K562 (cell line): ENCODE measurements around the gene STRN3. TPM values are rescaled to one million over a fixed set of nuclear protein-coding genes. Genes with fewer than 3 reads are reported as not detected.

Experiments used
- ATAC-seq: fragments of 200-7000 bp; cut with Tn5 transposase; 3 replicates; pipeline ENCODE4 v1.9.1; 2020; ENCODE audit warnings: moderate library complexity
- BruUV-seq: library from RNA; stranded (reverse); fragments of 400-500 nt; replicated peaks from 2 replicates; lab custom pipeline; 2021; lab: Mats Ljungman, UMichigan
- CTCF ChIA-PET: fragments of 300-600 bp; formaldehyde crosslinking; extraction: SDS; loops from one replicate; lab custom pipeline; 2021; ENCODE audit warnings: low intra/inter-chr PET ratio; lab: Yijun Ruan, JAX
- POLR2A ChIA-PET: fragments of 300-600, 350-650 bp; sonication (Branson Sonifier 250); formaldehyde crosslinking; extraction: SDS; loops from one replicate; lab custom pipeline; 2021; ENCODE audit warnings: antibody characterized with exemption, inconsistent platforms; lab: Yijun Ruan, JAX
- DNase-seq, 4 experiments: peaks; one replicate each; pipeline versions ENCODE4 v3.0.0 to v3.0.0-alpha.2; 2011 to 2018; ENCODE audit warnings: low spot score in 3 of 4, mixed read lengths in 3 of 4; ENCODE audit errors: extremely low read depth in 1 of 4
- FAIRE-seq: peaks from 2 replicates; lab custom pipeline; 2011; peaks lifted over from hg19 to GRCh38; lab: Jason Lieb, UNC
- H2AFZ ChIP-seq: 2 replicates; pipeline ENCODE4 v1.6.0; 2011; ENCODE audit warnings: low read depth, low read length, control low read depth, inconsistent platforms
- H3K27ac ChIP-seq: fragments of 200-600 bp; 3 replicates; pipeline ENCODE4 v1.8.0; 2011; ENCODE audit warnings: low read depth, mild to moderate bottlenecking, control low read depth, inconsistent platforms, low read length, moderate library complexity, mixed read lengths; ENCODE audit errors: extremely low read depth
- H3K27me3 ChIP-seq, 2 experiments: fragments of 300-600 bp in 1 of 2; 2 replicates in 1 of 2; 3 replicates in 1 of 2; pipeline versions ENCODE4 v1.6.0 to v1.8.0; 2011; ENCODE audit warnings: inconsistent platforms in 2 of 2, low read length in 2 of 2, mild to moderate bottlenecking in 1 of 2, mixed read lengths in 1 of 2, moderate library complexity in 1 of 2; ENCODE audit not compliant: control insufficient read depth in 2 of 2, insufficient read depth in 2 of 2
- H3K36me3 ChIP-seq: fragments of 300-600 bp; 3 replicates; pipeline ENCODE4 v1.8.0; 2011; ENCODE audit warnings: mild to moderate bottlenecking, low read length, inconsistent platforms; ENCODE audit not compliant: control insufficient read depth, insufficient read depth
- H3K4me1 ChIP-seq, 2 experiments: fragments of 200-600 bp in 1 of 2; replicated peaks in 1 of 2; 2 replicates in 1 of 2; 3 replicates in 1 of 2; pipeline versions ENCODE4 v1.5.1 to v1.8.0; 2011; ENCODE audit warnings: inconsistent platforms in 2 of 2, low read length in 2 of 2, mild to moderate bottlenecking in 1 of 2, mixed read lengths in 1 of 2, moderate library complexity in 1 of 2; ENCODE audit not compliant: control insufficient read depth in 2 of 2, insufficient read depth in 2 of 2
- H3K4me2 ChIP-seq: 2 replicates; pipeline ENCODE4 v1.6.1; 2011; ENCODE audit warnings: low read length, control low read depth, inconsistent platforms, mixed read lengths; ENCODE audit not compliant: insufficient read depth
- H3K4me3 ChIP-seq: fragments of 200-600 bp; sonication (generic), shearing (Covaris generic); 2 replicates; pipeline ENCODE4 v1.5.1; 2016; ENCODE audit warnings: control low read depth, inconsistent platforms
- H3K79me2 ChIP-seq: fragments of 200-600 bp; 3 replicates; pipeline ENCODE4 v1.8.0; 2011; ENCODE audit warnings: low read length, inconsistent platforms; ENCODE audit not compliant: control insufficient read depth, insufficient read depth
- H3K9ac ChIP-seq, 2 experiments: 2 replicates each; pipeline versions ENCODE4 v1.6.0 to v1.6.1; 2011; ENCODE audit warnings: low read depth in 2 of 2, low read length in 2 of 2, control low read depth in 1 of 2, inconsistent platforms in 1 of 2, mild to moderate bottlenecking in 1 of 2, mixed read lengths in 1 of 2; ENCODE audit not compliant: insufficient read depth in 1 of 2
- H3K9me1 ChIP-seq: one replicate; pipeline ENCODE4 v1.6.0; 2011; ENCODE audit warnings: inconsistent platforms, mild to moderate bottlenecking, low read length, moderate library complexity; ENCODE audit not compliant: control insufficient read depth, insufficient read depth
- H3K9me3 ChIP-seq: replicated peaks from 2 replicates; pipeline ENCODE4 v1.5.1; 2011; ENCODE audit warnings: low read depth, low read length, inconsistent platforms; ENCODE audit not compliant: control insufficient read depth, insufficient read depth
- H4K20me1 ChIP-seq: replicated peaks from 2 replicates; pipeline ENCODE4 v1.6.1; 2011; ENCODE audit warnings: low read length, inconsistent platforms, mixed read lengths; ENCODE audit not compliant: control insufficient read depth, insufficient read depth
- EGR1 ChIP-seq: fragments of 450-650 bp; conservative IDR thresholded peaks from 2 replicates; pipeline ENCODE4 v1.6.1; 2017; ENCODE audit warnings: mild to moderate bottlenecking
- HNRNPK ChIP-seq: fragments of 200-400 bp; formaldehyde crosslinking; IDR thresholded peaks from one replicate; pipeline ENCODE4 v1.6.1; 2018; ENCODE audit warnings: mild to moderate bottlenecking, low read depth, low read length; ENCODE audit not compliant: poor library complexity, severe bottlenecking
- SOX6 ChIP-seq: fragments of 450-650 bp; IDR thresholded peaks from 2 replicates; pipeline ENCODE4 v1.6.1; 2014; ENCODE audit warnings: mild to moderate bottlenecking
- WGBS: fragments of 100-300 bp; shearing (Covaris generic); methylation state at CpG from one replicate; pipeline ENCODE4 v1.1.6; 2016; ENCODE audit warnings: low coverage, mixed read lengths; ENCODE audit not compliant: insufficient coverage; ENCODE audit errors: missing lambda C conversion rate; 5-methylcytosine and 5-hydroxymethylcytosine counted together
- in situ Hi-C: fragments of 300-500 bp; cut with MboI; formaldehyde crosslinking; loops from 4 replicates; pipeline ENCODE4 v1.15.0; 2018; ENCODE audit warnings: inconsistent platforms, mixed read lengths
- intact Hi-C: fragments of 100-400 bp; cut with micrococcal nuclease; formaldehyde crosslinking; loops from 2 replicates; pipeline ENCODE4 v1.14.2; 2022
- polyA plus RNA-seq, 8 experiments: library from polyadenylated mRNA; depleted of rRNA in 4 of 8; stranded (reverse) in 5 of 8; unstranded in 3 of 8; fragments of >200 nt; fragmentation: Nextera tagmentation in 2 of 8; fragmentation: Illumina TruSeq in 1 of 8; extraction: Ambion mirVana in 2 of 8; extraction: Trizol in 1 of 8; gene quantifications; 2 replicates each; pipeline versions ENCODE4 v1.2.1 to v1.2.3, GENCODE V29; 2011 to 2014; ENCODE audit warnings: inconsistent platforms in 1 of 8, missing spikeins in 1 of 8
- total RNA-seq, 7 experiments: library from RNA; depleted of rRNA in 6 of 7; stranded (reverse); fragments of >200 nt in 6 of 7; fragmentation: Illumina TruSeq in 2 of 7; extraction: Trizol in 2 of 7; gene quantifications; 2 replicates each; pipeline versions ENCODE4 v1.2.1 to v1.2.3, GENCODE V29; 2011 to 2021; ENCODE audit warnings: low replicate concordance in 1 of 7
- TF ChIP-seq, protein P1 (sequence below): fragments of 250-450 bp; sonication (Bioruptor Pico); IDR thresholded peaks from 2 replicates; pipeline ENCODE4 v1.8.0; 2022; ENCODE audit warnings: moderate library complexity, mild to moderate bottlenecking, inconsistent platforms

Gene STRN3
- total and polyA plus RNA-seq, 9 of the 15 experiments (the other 6 are each of a cell fraction or from before 2014, with no cell fraction given): 5.9 to 29.1 (median 16.0) TPM

DNA sequence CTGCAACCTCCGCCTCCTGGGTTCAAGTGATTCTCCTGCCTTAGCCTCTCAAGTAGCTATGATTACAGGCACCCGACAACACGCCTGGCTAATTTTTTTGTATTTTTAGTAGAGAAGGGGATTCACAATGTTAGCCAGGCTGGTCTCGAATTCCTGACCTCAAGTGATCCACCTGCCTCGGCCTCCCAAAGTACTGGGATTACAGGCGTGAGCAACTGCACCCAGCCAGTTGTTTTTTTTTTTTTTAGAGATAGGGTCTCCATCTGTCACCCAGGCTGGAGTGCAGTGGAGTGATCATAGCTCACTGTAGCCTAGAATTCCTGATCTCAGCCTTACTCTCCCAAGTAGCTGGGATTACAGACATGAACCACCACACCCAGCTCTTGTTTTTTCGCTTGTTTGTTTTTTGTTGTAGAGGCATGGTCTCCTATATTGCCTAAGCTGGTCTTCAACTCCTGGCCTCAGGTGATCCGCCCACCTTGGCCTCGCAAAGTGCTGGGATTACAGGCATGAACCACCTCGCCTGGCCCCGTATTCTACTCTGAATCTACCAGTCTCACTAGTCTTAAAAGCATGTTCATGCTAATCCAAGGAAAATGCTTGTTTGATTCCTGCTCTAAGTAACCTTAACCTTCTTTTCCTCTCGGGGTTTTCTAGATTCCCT, 31.7 kb upstream of the STRN3 start:
- Histone ChIP-seq H4K20me1 (no peaks in the 10 kb centered on the region), H3K9ac (no peak overlapping the region), H2AFZ (0 out of 2 replicates have a peak overlapping the region, but pooled peaks have one; percentile 74), H3K36me3 (no peaks in the 10 kb centered on the region), H3K4me1 (peaks cover 19 to 39% of the 10 kb centered on the region in 2 experiments; a peak in 4 of 5 replicates), H3K4me2 (no peak overlapping the region), H3K27me3 (no peaks in the 10 kb centered on the region), H3K79me2 (peaks cover 20% of the 10 kb centered on the region; the same call in 2 of the 3 replicates), H3K9me1 (no peaks in the 10 kb centered on the region), H3K27ac (peak overlapping the region; percentile 82; the same call in 2 of the 3 replicates), H3K9me3 (no peaks in the 10 kb centered on the region), H3K4me3 (no peak overlapping the region)
- TF ChIP-seq EGR1 (0 out of 2 replicates have a peak, but pooled peaks have one; percentile 14), HNRNPK (no peak), SOX6 (no peak)
- TF ChIP-seq, protein P1, sequence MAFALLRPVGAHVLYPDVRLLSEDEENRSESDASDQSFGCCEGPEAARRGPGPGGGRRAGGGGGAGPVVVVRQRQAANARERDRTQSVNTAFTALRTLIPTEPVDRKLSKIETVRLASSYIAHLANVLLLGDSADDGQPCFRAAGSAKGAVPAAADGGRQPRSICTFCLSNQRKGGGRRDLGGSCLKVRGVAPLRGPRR (CRISPR knock-in tag): no peak
- FAIRE-seq (no peak), ATAC-seq (no peak), DNase-seq (no peak)
- CTCF ChIA-PET: no interaction called here
- 81% methylated on average over 9 of the region's 12 CpGs for WGBS
- intact Hi-C loops (loop anchor here (2.0 kb wide), 1 partner anchor 19 kb away; no protein-coding TSS in a partner anchor), in situ Hi-C loops (no loop called here)
- no TSS peak for BruUV-seq
- POLR2A ChIA-PET: interaction anchor here (0.8 to 1.7 kb wide), 4 partner anchors 19 to 436 kb away, joined by 3 to 12 read pairs (median 3); partner anchors contain the start of genes SCFD1 and STRN3
